ENCODE measurements around the gene ALPP. TPM values are rescaled to one million over a fixed set of nuclear protein-coding genes. Genes with fewer than 3 reads are reported as not detected.
"Not testable (repeated sequence)": the region's sequence is repeated elsewhere in the genome, so short reads cannot be mapped to it uniquely, and the experiment has no call there.

The ALPP gene
- total RNA-seq, 8 experiments from 2014 or later: 0.05 to 1.6 (median 0.30) TPM; not detected in 2

DNA sequence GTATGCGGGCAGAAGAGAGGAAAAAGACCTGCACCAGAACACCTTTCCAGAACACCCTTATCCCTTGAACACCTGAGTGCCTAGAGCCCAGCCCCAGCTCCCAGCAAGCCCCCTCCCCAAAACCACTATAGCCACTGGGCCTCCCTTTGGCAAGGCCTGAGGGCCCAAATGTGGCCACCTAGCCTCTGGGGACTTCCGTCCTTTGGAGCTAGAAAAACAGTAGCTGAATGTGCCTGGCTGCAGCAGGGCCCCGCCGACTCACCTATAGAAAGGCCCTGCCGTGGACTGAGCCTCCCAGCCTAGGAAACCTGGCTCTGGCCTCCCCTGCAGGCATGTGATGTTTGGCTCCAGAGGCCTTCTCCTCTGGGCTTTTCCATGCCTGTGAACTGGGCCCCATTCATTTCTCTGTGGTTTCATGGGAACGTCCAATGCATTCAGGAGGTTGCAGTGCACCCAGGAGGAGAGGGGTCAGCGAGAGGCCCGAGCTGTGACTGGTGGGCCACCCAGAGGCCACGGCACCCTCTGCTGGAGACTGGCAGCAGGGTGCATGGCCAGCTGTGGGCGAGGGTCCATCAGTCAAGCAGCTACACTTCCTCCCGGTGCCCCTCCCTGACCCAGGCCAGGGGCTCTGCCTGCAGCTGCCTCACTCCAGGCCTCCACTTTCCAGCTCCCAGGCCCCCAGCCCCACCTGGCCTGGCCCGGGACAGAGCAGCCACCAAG is 15.3 kb upstream of the ALPP start:
- in situ Hi-C loops (cut with MboI; ENCODE audit: low pct_unique_long_range_greater_than_20kb in 2 of 9, low sequenced_read_pairs in 9 of 9, unreplicated experiment in 9 of 9); H3K4me3 ChIP-seq; H3K4me1 ChIP-seq (replicated peaks in 1 of 2); H3K27ac ChIP-seq: not testable (repeated sequence)
- ATAC-seq (replicated peaks in 6 of 8): peak in 1 of 8 experiments; percentile 19
- 74 to 92% methylated on average over 3 to 5 of the region's 12 CpGs; no CpG with 5 or more reads in 8 of the 10 experiments for WGBS, 10 experiments

DNA sequence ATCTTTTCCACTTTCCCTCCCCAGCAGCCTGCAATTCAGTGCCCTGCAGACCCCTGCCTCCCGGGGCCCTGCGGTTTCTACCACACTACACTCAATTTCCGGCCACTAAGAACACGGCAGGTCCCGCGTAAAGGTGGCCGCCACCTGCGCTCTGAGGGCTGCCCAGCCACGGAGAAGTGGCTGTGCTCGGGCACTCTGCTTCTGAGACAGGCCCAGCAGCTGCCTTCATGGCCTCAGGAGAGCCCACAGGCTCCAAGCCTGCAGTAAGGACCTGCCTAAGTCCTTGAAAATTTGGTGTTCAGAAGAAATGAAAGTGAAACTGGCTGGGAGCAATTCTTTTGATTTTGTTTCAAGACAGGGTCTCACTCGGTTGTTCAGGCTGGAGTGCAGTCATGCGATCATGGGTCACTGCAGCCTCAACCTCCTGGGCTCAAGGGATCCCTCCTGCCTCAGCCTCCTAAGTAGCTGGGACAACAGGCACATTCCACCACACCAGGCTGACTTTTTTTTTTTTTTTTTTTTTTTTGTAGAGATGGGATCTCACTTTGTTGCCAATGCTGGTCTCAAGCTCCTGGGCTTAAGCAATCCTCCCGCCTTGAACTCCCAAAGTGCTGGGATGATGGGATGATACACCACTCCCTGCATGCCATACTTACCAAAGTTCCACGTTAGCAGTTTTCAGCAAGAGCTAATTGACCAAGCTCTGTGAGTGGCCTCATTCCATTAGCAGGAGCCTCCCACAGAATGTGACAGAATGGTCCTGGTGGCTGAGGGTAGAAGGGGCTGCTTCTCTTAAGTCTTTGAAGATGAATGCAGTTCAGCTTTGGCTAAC is 14.6 kb upstream of the ALPP start:
- peak in 2 of 8 experiments; percentile 14 to 20 for ATAC-seq (replicated peaks in 6 of 8)
- WGBS, 10 experiments: 7 to 97% (median 80%) methylated on average over 1 to 10 of the region's 14 CpGs; no CpG with 5 or more reads in 2 of the 10 experiments
- Histone ChIP-seq H3K27ac (no peak overlapping the region), H3K4me1 (replicated peaks in 1 of 2) (peaks cover 2 to 3% of the 10 kb centered on the region in 2 donors), H3K4me3 (no peak overlapping the region)
- in situ Hi-C loops (cut with MboI; ENCODE audit: low pct_unique_long_range_greater_than_20kb in 2 of 9, low sequenced_read_pairs in 9 of 9, unreplicated experiment in 9 of 9): no loop called here

DNA sequence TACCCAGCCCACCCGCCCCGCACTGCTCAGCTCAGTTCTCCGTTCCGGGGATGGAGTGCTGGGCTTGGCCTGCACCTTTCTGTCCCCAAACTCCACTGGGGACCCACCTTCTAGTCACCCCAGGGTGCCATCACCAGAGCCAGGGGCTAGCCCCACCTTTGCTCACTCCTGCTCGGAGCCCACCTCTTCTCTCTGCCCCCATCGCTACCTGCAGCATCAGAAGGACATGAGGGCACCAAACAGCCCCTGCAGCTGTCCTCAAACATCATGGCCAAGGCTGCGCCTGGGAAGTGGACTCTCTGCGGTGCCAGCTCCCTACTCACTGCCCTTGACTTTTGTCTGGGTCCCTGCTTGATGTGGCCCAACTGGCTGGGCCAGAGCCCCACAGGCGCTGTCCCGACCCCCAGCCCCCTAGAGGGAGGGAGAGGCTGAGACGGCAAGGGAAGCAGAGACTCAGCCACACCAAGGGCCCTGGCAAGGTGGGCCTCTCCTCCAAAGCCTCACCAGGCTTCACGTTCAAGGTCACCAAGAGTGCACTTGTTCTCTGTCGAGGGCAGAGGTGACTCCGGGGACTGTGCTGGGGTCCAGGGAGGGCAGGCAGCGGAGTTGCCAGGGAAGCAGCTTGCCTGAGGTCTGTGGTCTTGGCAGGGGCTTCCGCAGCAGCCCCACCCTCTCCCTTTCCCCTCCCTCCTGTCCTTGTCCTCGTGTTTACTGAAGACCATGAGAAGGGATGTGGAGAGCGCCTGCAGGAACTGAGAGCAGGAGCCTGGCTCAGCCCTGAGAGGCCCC is 13.6 kb upstream of the ALPP start:
- H3K4me3 ChIP-seq; H3K27ac ChIP-seq; in situ Hi-C loops (cut with MboI; ENCODE audit: low pct_unique_long_range_greater_than_20kb in 2 of 9, low sequenced_read_pairs in 9 of 9, unreplicated experiment in 9 of 9): not testable (repeated sequence)
- H3K4me1 ChIP-seq (replicated peaks in 1 of 2): peaks cover 10 to 11% of the 10 kb centered on the region in 2 donors
- WGBS, 10 experiments: 80 to 100% methylated on average over 1 of the region's 18 CpGs; no CpG with 5 or more reads in 8 of the 10 experiments
- peak in 1 of 8 experiments; percentile 9 for ATAC-seq (replicated peaks in 6 of 8)

DNA sequence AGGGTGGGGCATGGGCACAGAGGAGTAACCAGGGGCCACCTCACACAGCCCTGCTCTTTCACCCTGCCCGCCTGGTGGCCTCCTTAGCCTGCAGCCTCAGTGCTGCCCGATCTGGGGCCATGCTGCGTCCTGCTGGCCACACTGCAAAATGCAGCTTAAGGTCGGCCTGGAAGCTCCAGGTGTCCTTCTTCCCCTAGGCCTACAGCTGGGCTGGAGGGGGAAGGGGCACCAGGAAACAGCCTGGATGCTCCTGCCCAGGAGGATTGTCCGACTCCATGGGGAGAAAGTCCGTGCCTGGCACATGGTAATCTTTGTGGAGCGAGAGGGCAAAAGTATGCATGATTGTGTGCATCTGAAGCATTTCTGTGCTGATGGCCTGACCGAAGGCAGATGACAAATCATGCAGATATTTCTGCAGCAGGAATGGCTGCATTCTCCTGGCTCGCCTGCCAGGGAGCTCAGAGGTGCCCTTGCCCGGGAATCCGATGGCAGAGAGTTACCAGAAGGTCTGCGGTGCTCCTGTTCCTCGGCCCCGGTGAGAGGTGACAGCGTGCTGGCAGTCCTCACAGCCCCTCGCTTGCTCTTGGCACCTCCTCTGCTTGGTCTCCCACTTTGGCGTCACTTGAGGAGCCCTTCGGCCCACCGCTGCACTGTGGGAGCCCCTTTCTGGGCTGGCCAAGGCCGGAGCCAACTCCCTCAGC is 12.8 kb upstream of the ALPP start:
- WGBS, 10 experiments: 82 to 90% methylated on average over 2 to 5 of the region's 20 CpGs; no CpG with 5 or more reads in 8 of the 10 experiments
- no peak overlapping the region for H3K27ac ChIP-seq
- peaks cover 10 to 11% of the 10 kb centered on the region in 2 donors for H3K4me1 ChIP-seq (replicated peaks in 1 of 2)
- no peak overlapping the region for H3K4me3 ChIP-seq
- in situ Hi-C loops (cut with MboI; ENCODE audit: low pct_unique_long_range_greater_than_20kb in 2 of 9, low sequenced_read_pairs in 9 of 9, unreplicated experiment in 9 of 9): no loop called here
- peak; percentile 35 to 96 (median 67) for ATAC-seq (replicated peaks in 6 of 8)

DNA sequence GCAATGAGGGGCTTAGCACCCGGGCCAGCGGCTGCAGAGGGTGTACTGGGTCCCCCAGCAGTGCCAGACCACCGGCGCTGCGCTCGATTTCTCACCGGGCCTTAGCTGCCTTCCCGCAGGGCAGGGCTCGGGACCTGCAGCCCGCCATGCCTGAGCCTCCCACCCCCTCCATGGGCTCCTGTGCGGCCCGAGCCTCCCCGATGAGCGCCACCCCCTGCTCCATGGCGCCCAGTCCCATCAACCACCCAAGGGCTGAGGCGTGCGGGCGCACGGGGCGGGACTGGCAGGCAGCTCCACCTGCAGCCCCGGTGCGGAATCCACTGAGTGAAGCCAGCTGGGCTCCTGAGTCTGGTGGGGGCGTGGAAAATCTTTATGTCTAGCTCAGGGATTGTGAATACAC is 12.1 kb upstream of the ALPP start:
- no CpG with 5 or more reads among the region's 23 CpGs for WGBS, 10 experiments
- in situ Hi-C loops (cut with MboI; ENCODE audit: low pct_unique_long_range_greater_than_20kb in 2 of 9, low sequenced_read_pairs in 9 of 9, unreplicated experiment in 9 of 9): not testable (repeated sequence)

DNA sequence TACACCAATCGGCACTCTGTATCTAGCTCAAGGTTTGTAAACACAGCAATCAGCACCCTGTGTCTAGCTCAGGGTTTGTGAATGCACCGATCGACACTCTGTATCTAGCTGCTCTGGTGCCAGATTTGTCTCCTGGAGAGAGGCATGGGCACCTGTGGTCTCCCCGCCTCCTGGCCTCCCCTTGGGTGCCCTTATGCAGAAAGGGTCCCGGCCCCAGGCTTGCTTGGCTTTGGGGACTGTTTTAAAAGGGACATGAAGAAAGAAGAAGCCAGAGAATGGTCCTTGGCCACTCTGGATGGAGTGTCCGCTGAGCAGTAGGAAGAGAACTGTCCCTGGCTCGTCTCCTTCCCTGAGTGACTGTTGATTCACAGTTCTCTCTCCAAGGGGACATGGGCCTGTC is 11.5 kb upstream of the ALPP start:
- in situ Hi-C loops (cut with MboI; ENCODE audit: low pct_unique_long_range_greater_than_20kb in 2 of 9, low sequenced_read_pairs in 9 of 9, unreplicated experiment in 9 of 9): no loop called here
- Histone ChIP-seq H3K4me3 (no peak overlapping the region), H3K27ac (no peak overlapping the region), H3K4me1 (replicated peaks in 1 of 2) (peaks cover 10 to 11% of the 10 kb centered on the region in 2 donors)
- WGBS, 10 experiments: 20 to 100% (median 67%) methylated on average over 1 to 3 of the region's 7 CpGs; no CpG with 5 or more reads in 3 of the 10 experiments
- ATAC-seq (replicated peaks in 6 of 8): no peak

More for the DNA sequence above, 12.1 kb upstream of the ALPP start:
- H3K4me1 ChIP-seq (replicated peaks in 1 of 2): peaks cover 10 to 11% of the 10 kb centered on the region in 2 donors
- H3K27ac ChIP-seq; H3K4me3 ChIP-seq; ATAC-seq (replicated peaks in 6 of 8): not testable (repeated sequence)

DNA sequence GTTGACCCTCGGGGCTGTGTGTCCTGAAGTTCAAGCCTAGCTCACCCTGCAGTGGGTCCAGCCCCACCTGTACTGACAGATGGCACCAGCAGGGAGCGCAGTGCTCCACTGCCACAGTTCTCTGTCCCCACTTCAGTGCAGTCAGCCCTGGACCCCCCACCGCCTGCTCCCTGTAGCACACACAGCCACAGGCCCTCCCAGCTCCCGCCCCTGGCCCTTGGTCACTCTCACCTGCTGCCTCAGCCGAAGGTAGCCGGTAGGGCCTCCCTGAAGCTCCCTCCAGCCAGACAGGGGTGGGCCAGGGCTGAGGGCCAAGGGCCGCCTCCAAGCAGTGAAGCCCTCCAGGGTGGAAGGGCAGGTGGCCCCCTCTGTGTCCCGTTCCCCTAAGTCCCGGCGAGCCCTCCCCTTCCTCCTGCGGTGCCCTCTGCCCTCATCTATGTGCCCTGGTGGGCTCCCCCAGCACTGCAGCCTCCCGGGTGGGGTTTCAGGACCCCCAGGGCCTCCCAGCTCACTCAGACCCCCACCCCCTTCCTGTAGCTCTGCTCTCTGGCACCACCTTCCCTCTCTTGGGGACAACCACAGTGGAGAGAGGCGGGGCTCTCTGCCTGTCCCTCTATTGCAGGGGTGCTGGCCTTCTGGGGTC is 10.8 kb upstream of the ALPP start:
- WGBS, 10 experiments: 0 to 100% methylated on average over 1 of the region's 13 CpGs; no CpG with 5 or more reads in 8 of the 10 experiments
- ATAC-seq (replicated peaks in 6 of 8): peak in 3 of 8 experiments; percentile 2 to 32 (median 18)
- no peak overlapping the region for H3K27ac ChIP-seq
- peaks cover 10 to 11% of the 10 kb centered on the region in 2 donors for H3K4me1 ChIP-seq (replicated peaks in 1 of 2)
- H3K4me3 ChIP-seq: no peak overlapping the region
- in situ Hi-C loops (cut with MboI; ENCODE audit: low pct_unique_long_range_greater_than_20kb in 2 of 9, low sequenced_read_pairs in 9 of 9, unreplicated experiment in 9 of 9): no loop called here

DNA sequence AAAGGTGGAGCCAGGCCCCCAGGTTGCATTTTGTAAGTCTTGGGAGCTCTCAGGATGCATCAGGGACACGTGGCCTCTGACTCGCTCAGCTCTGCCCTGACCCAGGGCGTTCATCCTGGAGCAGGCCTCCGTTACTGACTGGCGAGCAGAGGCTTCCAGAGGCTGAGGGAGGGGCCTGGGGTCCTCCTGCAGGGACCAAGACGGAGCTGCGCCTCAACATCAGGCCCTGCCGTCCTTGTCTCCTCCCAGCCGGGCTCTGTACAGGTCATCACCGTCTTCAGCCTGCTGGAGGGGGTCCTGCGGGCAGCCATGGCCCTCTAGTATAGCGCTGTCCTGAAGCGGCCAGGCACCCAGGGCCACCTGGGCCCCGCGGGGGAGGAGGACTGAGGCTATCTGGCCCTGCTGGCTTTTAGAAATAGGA is 10.2 kb upstream of the ALPP start:
- in situ Hi-C loops (cut with MboI; ENCODE audit: low pct_unique_long_range_greater_than_20kb in 2 of 9, low sequenced_read_pairs in 9 of 9, unreplicated experiment in 9 of 9): no loop called here
- no peak overlapping the region for H3K4me3 ChIP-seq
- WGBS, 10 experiments: 51 to 100% (median 100%) methylated on average over 1 to 4 of the region's 15 CpGs; no CpG with 5 or more reads in 3 of the 10 experiments
- peaks cover 10 to 11% of the 10 kb centered on the region in 2 donors for H3K4me1 ChIP-seq (replicated peaks in 1 of 2)
- peak in 7 of 8 experiments; percentile 24 to 69 (median 52) for ATAC-seq (replicated peaks in 6 of 8)
- H3K27ac ChIP-seq: no peak overlapping the region

DNA sequence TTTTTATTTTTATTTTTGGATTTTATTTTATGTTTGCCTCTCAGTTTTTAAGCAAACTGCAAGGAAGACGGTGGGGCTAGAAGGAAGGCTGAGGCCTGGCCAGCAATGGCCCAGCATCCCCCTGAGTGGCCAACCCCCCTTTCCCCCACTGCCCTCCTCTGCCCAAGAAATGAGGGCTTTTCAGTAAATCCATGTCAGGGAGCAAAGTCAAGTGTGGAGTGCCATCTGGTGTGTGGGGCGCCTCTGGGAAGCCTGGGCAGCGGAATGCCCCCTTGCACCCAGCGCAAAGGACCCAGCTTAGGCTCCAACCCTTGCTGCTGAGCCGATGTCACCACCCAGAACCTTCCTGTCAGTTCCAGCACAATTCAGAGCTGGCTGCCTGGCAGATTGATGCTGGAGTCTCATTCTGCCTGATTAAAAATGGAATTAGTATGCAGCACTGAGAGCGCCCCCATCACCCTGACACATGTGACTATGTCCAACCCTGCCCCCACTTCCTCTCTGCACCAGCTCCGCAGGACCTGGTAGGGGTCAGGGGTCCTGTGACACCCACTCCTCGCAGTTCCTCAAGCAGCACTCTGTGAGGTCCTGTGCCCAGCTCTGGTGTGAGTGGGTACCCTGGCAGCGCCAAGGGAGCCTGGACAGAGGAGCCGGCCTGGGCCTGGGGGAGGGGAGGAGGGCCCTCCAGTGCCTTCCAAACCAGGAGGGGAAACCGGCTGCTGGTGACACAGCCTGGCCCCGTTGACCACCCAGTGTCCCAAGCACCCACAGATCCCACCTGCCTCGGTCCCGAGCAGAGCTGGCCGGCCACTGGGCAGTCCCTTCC is 9.2 kb upstream of the ALPP start:
- 76 to 100% (median 84%) methylated on average over 1 to 6 of the region's 15 CpGs; no CpG with 5 or more reads in 5 of the 10 experiments for WGBS, 10 experiments
- peak in 5 of 8 experiments; percentile 39 to 62 (median 56) for ATAC-seq (replicated peaks in 6 of 8)
- Histone ChIP-seq H3K27ac (no peak overlapping the region), H3K4me1 (replicated peaks in 1 of 2) (peaks cover 10 to 15% of the 10 kb centered on the region in 2 donors), H3K4me3 (no peak overlapping the region)
- in situ Hi-C loops (cut with MboI; ENCODE audit: low pct_unique_long_range_greater_than_20kb in 2 of 9, low sequenced_read_pairs in 9 of 9, unreplicated experiment in 9 of 9): no loop called here

DNA sequence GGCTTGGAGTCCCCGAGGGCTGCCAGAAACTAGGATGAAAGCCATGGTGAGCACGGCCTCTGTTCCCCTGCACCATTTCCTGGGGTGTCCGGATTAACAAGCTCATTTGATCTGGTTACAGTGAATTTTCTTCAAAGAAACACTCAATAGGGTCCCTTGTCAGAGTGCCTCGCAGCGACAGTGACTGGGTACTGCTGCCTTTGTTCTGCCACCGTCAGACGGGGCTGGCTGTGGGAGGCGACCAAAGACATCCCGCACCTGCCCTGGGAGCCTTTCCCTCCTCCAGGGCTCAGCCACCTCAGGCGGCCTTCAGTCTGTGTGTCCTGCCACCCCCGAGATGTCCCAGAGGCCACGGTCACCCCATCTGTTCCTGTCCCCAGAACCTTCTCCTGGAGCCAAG is 8.5 kb upstream of the ALPP start:
- ATAC-seq (replicated peaks in 6 of 8): peak in 5 of 8 experiments; percentile 40 to 64 (median 47)
- H3K4me3 ChIP-seq; in situ Hi-C loops (cut with MboI; ENCODE audit: low pct_unique_long_range_greater_than_20kb in 2 of 9, low sequenced_read_pairs in 9 of 9, unreplicated experiment in 9 of 9); H3K27ac ChIP-seq: not testable (repeated sequence)
- no CpG with 5 or more reads among the region's 12 CpGs for WGBS, 10 experiments
- H3K4me1 ChIP-seq (replicated peaks in 1 of 2): peaks cover 10 to 17% of the 10 kb centered on the region in 2 donors
